HEK293 (cell line): ENCODE measurements around the gene KIRREL3.

Experiments used
- CTCF ChIA-PET: fragments of 350-600 bp; formaldehyde crosslinking; extraction: SDS; loops from one replicate; lab custom pipeline; 2021; ENCODE audit warnings: antibody characterized with exemption; lab: Yijun Ruan, JAX
- POLR2A ChIA-PET: fragments of 300-600 bp; formaldehyde crosslinking; extraction: SDS; loops from one replicate; lab custom pipeline; 2020; ENCODE audit warnings: antibody characterized with exemption, inconsistent platforms; lab: Yijun Ruan, JAX
- H3K27ac ChIP-seq: fragments of 200-500 bp; sonication (Bioruptor generic); 2 replicates; pipeline ENCODE4 v1.5.1; 2014; ENCODE audit warnings: low read depth, low read length, control low read depth, inconsistent platforms; ENCODE audit errors: extremely low read depth
- H3K36me3 ChIP-seq, 2 experiments: fragments of 200-500 bp in 1 of 2; sonication (Bioruptor generic) in 1 of 2; 1 replicate in 1 of 2; 2 replicates in 1 of 2; pipeline ENCODE4 v1.5.1; 2014 to 2017; ENCODE audit warnings: inconsistent platforms in 2 of 2, low read length in 2 of 2; ENCODE audit not compliant: control insufficient read depth in 2 of 2, insufficient read depth in 1 of 2
- H3K4me1 ChIP-seq: fragments of 200-500 bp; sonication (Bioruptor generic); 2 replicates; pipeline ENCODE4 v1.5.1; 2014; ENCODE audit warnings: mild to moderate bottlenecking, low read length, inconsistent platforms; ENCODE audit not compliant: control insufficient read depth, insufficient read depth
- H3K4me3 ChIP-seq: 2 replicates; pipeline ENCODE4 v1.5.1; 2011; ENCODE audit warnings: low read depth, mild to moderate bottlenecking, control low read depth, low read length, moderate library complexity
- H3K9me3 ChIP-seq: fragments of 200-500 bp; sonication (Bioruptor generic); 2 replicates; pipeline ENCODE4 v1.5.1; 2014; ENCODE audit warnings: low read depth, low read length, inconsistent platforms; ENCODE audit not compliant: control insufficient read depth, insufficient read depth
- AEBP2 ChIP-seq: fragments of 450-650 bp; formaldehyde crosslinking; IDR thresholded peaks from 2 replicates; pipeline ENCODE4 v1.5.1; 2016; ENCODE audit warnings: missing biosample characterization, missing genetic modification characterization, borderline replicate concordance
- CTCF ChIP-seq: fragments of 450-650 bp; formaldehyde crosslinking; IDR thresholded peaks from 2 replicates; pipeline ENCODE4 v1.5.1; 2016; ENCODE audit warnings: missing biosample characterization, missing genetic modification characterization
- GFI1B ChIP-seq: fragments of 450-650 bp; formaldehyde crosslinking; IDR thresholded peaks from 2 replicates; pipeline ENCODE4 v1.5.1; 2016; ENCODE audit warnings: missing biosample characterization, missing genetic modification characterization
- HOXD13 ChIP-seq: sonication (generic); formaldehyde crosslinking; IDR thresholded peaks from 2 replicates; pipeline ENCODE4 v1.8.0; 2022; ENCODE audit warnings: missing genetic modification reagents, borderline replicate concordance
- KLF16 ChIP-seq: fragments of 450-650 bp; formaldehyde crosslinking; IDR thresholded peaks from 2 replicates; pipeline ENCODE4 v1.5.1; 2017; ENCODE audit warnings: missing biosample characterization, missing genetic modification characterization
- KLF17 ChIP-seq: fragments of 450-650 bp; formaldehyde crosslinking; IDR thresholded peaks from 2 replicates; pipeline ENCODE4 v1.5.1; 2016; ENCODE audit warnings: missing biosample characterization, missing genetic modification characterization
- MEIS1 ChIP-seq: sonication (generic); formaldehyde crosslinking; IDR thresholded peaks from 2 replicates; pipeline ENCODE4 v1.8.1; 2022; ENCODE audit warnings: missing genetic modification reagents, mild to moderate bottlenecking, borderline replicate concordance
- OSR2 ChIP-seq: fragments of 450-650 bp; formaldehyde crosslinking; IDR thresholded peaks from 2 replicates; pipeline ENCODE4 v1.5.1; 2016; ENCODE audit warnings: missing biosample characterization, missing genetic modification characterization
- ZBTB7A ChIP-seq: fragments of 450-650 bp; formaldehyde crosslinking; IDR thresholded peaks from 2 replicates; pipeline ENCODE4 v1.5.1; 2016; ENCODE audit warnings: low read depth, missing biosample characterization, missing genetic modification characterization
- ZNF148 ChIP-seq: fragments of 450-650 bp; formaldehyde crosslinking; IDR thresholded peaks from 2 replicates; pipeline ENCODE4 v1.5.0; 2017; ENCODE audit warnings: missing biosample characterization, missing genetic modification characterization, borderline replicate concordance
- ZNF202 ChIP-seq: fragments of 450-650 bp; formaldehyde crosslinking; IDR thresholded peaks from 2 replicates; pipeline ENCODE4 v1.5.1; 2016; ENCODE audit warnings: missing biosample characterization, missing genetic modification characterization, borderline replicate concordance
- ZNF324 ChIP-seq: fragments of 450-650 bp; formaldehyde crosslinking; IDR thresholded peaks from 2 replicates; pipeline ENCODE4 v1.5.1; 2016; ENCODE audit warnings: missing biosample characterization, missing genetic modification characterization
- ZNF335 ChIP-seq: fragments of 450-650 bp; formaldehyde crosslinking; conservative IDR thresholded peaks from 2 replicates; pipeline ENCODE4 v1.5.1; 2016; ENCODE audit warnings: missing biosample characterization, missing genetic modification characterization
- ZNF341 ChIP-seq: fragments of 450-650 bp; formaldehyde crosslinking; IDR thresholded peaks from 2 replicates; pipeline ENCODE4; 2016; ENCODE audit warnings: low read depth, missing biosample characterization, missing genetic modification characterization
- ZNF350 ChIP-seq: fragments of 450-650 bp; formaldehyde crosslinking; IDR thresholded peaks from 2 replicates; pipeline ENCODE4 v1.5.0; 2017; ENCODE audit warnings: missing biosample characterization, mild to moderate bottlenecking, missing genetic modification characterization
- ZNF354C ChIP-seq: fragments of 450-650 bp; formaldehyde crosslinking; IDR thresholded peaks from 2 replicates; pipeline ENCODE4 v1.5.1; 2016; ENCODE audit warnings: missing biosample characterization, missing genetic modification characterization, low read depth, borderline replicate concordance
- ZNF433 ChIP-seq: fragments of 450-650 bp; formaldehyde crosslinking; IDR thresholded peaks from 2 replicates; pipeline ENCODE4 v1.5.1; 2016; ENCODE audit warnings: missing biosample characterization, missing genetic modification characterization, low read depth
- ZNF510 ChIP-seq: fragments of 450-650 bp; formaldehyde crosslinking; IDR thresholded peaks from 2 replicates; pipeline ENCODE4 v1.5.1; 2018; ENCODE audit warnings: mild to moderate bottlenecking, missing genetic modification characterization, missing biosample characterization; ENCODE audit not compliant: insufficient replicate concordance
- ZNF549 ChIP-seq: fragments of 450-650 bp; IDR thresholded peaks from 2 replicates; pipeline ENCODE4 v1.5.1; 2018; ENCODE audit warnings: missing biosample characterization, missing genetic modification characterization, mild to moderate bottlenecking, inconsistent platforms, moderate library complexity
- ZSCAN30 ChIP-seq: fragments of 450-650 bp; IDR thresholded peaks from 2 replicates; pipeline ENCODE4 v1.5.1; 2018; ENCODE audit warnings: missing biosample characterization, mild to moderate bottlenecking, missing genetic modification characterization, moderate library complexity
- ZSCAN5A ChIP-seq: fragments of 450-650 bp; formaldehyde crosslinking; IDR thresholded peaks from 2 replicates; pipeline ENCODE4 v1.5.1; 2016; ENCODE audit warnings: missing biosample characterization, missing genetic modification characterization

Gene KIRREL3

GRCh38 chr11:126963603-126964363 is 36.8 kb downstream of the KIRREL3 start:
- Histone ChIP-seq H3K36me3 (no peaks in the 10 kb centered on the region), H3K27ac (no peak overlapping the region), H3K4me3 (no peak overlapping the region), H3K9me3 (no peaks in the 10 kb centered on the region), H3K4me1 (no peaks in the 10 kb centered on the region)
- ChIA-PET POLR2A (no interaction called here), CTCF (no interaction called here)
- TF ChIP-seq MEIS1 (CRISPR knock-in tag) (no peak), ZNF354C (tag by site-specific recombination) (no peak), ZNF341 (no peak), ZNF433 (tag by site-specific recombination) (no peak), ZBTB7A (tag by site-specific recombination) (no peak), ZNF148 (tag by site-specific recombination) (no peak), ZNF335 (tag by site-specific recombination) (no peak), GFI1B (tag by site-specific recombination) (no peak), KLF16 (tag by site-specific recombination) (no peak)

GRCh38 chr11:126963115-126963514 is 37.5 kb downstream of the KIRREL3 start:
- CTCF ChIA-PET = no interaction called here
- Histone ChIP-seq H3K4me1 (no peaks in the 10 kb centered on the region), H3K36me3 (no peaks in the 10 kb centered on the region), H3K9me3 (no peaks in the 10 kb centered on the region), H3K4me3 (no peak overlapping the region), H3K27ac (no peak overlapping the region)
- TF ChIP-seq CTCF (tag by site-specific recombination) (no peak), ZNF202 (tag by site-specific recombination) (no peak), AEBP2 (tag by site-specific recombination) (no peak), OSR2 (tag by site-specific recombination) (no peak)
- POLR2A ChIA-PET = no interaction called here

- ChIA-PET POLR2A (no interaction called here), CTCF (no interaction called here)
- Histone ChIP-seq H3K4me1 (no peaks in the 10 kb centered on the region), H3K27ac (no peak overlapping the region), H3K4me3 (no peak overlapping the region), H3K9me3 (no peaks in the 10 kb centered on the region), H3K36me3 (no peaks in the 10 kb centered on the region)
- TF ChIP-seq ZSCAN30 (tag by site-specific recombination) (no peak), ZNF549 (tag by site-specific recombination) (no peak), KLF17 (tag by site-specific recombination) (no peak), ZSCAN5A (tag by site-specific recombination) (no peak), ZNF324 (tag by site-specific recombination) (no peak), HOXD13 (no peak), ZNF350 (tag by site-specific recombination) (no peak), ZNF510 (tag by site-specific recombination) (no peak)
Observed at GRCh38 chr11:126959700-126960099, 40.9 kb downstream of the KIRREL3 start.
